Rectal smooth muscle tissue (tissue), 1 donor: ENCODE data around the gene CHRM5.

ENCODE experiments used
- H3K27ac ChIP-seq: one replicate; pipeline ENCODE4 v1.7.0; 2013; ENCODE audit warnings: low read depth, low read length, inconsistent platforms
- H3K27me3 ChIP-seq: one replicate; pipeline ENCODE4 v1.7.0; 2013; ENCODE audit warnings: low read length; ENCODE audit not compliant: control insufficient read depth, insufficient read depth
- H3K36me3 ChIP-seq: one replicate; pipeline ENCODE4 v1.7.0; 2013; ENCODE audit warnings: low read length; ENCODE audit not compliant: control insufficient read depth, insufficient read depth
- H3K4me1 ChIP-seq: one replicate; pipeline ENCODE4 v1.7.0; 2013; ENCODE audit warnings: low read length; ENCODE audit not compliant: control insufficient read depth, insufficient read depth
- H3K4me3 ChIP-seq: one replicate; pipeline ENCODE4 v1.7.0; 2013; ENCODE audit warnings: low read length
- H3K9ac ChIP-seq: one replicate; pipeline ENCODE4 v1.7.0; 2013; ENCODE audit warnings: low read length

Gene CHRM5

DNA sequence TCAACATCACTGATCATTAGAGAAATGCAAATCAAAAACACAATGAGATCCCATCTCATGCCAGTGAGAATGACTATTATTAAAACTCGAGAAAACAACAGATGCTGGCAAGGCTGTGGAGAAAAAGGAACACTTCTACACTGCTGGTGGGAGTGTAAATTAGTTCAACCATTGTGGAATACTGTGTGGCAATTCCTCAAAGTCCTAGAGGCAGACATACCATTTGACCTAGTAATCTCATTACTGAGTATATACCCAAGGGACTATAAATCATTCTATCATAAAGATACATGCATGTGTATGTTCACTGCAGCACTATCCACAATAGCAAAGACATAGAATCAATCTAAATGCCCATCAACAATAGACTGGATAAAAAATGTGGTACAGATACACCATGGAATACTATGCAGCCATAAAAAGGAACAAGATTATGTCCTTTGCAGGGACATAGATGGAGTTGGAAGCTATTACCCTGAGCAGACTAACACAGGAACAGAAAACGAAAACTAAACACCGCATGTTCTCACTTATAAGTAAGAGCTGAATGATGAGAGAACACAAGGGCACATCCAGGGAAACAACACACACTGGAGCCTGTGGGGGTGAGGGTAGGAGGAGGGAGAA, 85.9 kb downstream of the CHRM5 start:
- Histone ChIP-seq H3K27ac (no peak overlapping the region), H3K9ac (no peak overlapping the region), H3K36me3 (no peaks in the 10 kb centered on the region), H3K4me3 (no peak overlapping the region), H3K4me1 (no peaks in the 10 kb centered on the region), H3K27me3 (no peaks in the 10 kb centered on the region)

- no peak overlapping the region for H3K27ac ChIP-seq
- no peaks in the 10 kb centered on the region for H3K4me1 ChIP-seq
- H3K4me3 ChIP-seq, result no peak overlapping the region
- no peaks in the 10 kb centered on the region for H3K36me3 ChIP-seq
- no peak overlapping the region for H3K9ac ChIP-seq
- no peaks in the 10 kb centered on the region for H3K27me3 ChIP-seq
These were observed 87.7 kb downstream of the CHRM5 start for GRCh38 chr15:34055868-34056595.

DNA sequence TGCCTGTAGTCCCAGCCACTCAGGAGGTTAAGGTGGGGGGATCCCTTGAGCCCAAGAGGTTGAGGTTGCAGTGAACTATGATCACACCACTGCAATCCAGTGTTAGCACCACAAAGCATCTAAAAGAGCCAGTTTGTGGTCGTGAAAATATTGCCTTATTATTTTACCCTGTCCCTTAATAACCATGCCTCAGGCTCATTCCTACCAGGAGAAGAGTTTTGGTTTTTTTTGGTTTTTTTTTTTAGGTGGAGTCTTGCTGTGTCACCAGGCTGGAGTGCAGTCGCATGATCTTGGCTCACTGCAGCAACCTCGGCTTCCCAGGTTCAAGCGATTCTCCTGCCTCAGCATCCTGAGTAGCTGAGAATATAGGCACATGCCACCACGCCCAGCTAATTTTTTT, 88.6 kb downstream of the CHRM5 start:
- no peaks in the 10 kb centered on the region for H3K36me3 ChIP-seq
- no peak overlapping the region for H3K4me3 ChIP-seq
- no peak overlapping the region for H3K9ac ChIP-seq
- no peaks in the 10 kb centered on the region for H3K27me3 ChIP-seq
- H3K27ac ChIP-seq, result no peak overlapping the region
- H3K4me1 ChIP-seq, result no peaks in the 10 kb centered on the region

- Histone ChIP-seq H3K27ac (no peak overlapping the region), H3K9ac (no peak overlapping the region), H3K4me3 (no peak overlapping the region), H3K4me1 (no peaks in the 10 kb centered on the region), H3K36me3 (no peaks in the 10 kb centered on the region), H3K27me3 (no peaks in the 10 kb centered on the region)
These were observed 91.2 kb downstream of the CHRM5 start for GRCh38 chr15:34059476-34059875.

DNA sequence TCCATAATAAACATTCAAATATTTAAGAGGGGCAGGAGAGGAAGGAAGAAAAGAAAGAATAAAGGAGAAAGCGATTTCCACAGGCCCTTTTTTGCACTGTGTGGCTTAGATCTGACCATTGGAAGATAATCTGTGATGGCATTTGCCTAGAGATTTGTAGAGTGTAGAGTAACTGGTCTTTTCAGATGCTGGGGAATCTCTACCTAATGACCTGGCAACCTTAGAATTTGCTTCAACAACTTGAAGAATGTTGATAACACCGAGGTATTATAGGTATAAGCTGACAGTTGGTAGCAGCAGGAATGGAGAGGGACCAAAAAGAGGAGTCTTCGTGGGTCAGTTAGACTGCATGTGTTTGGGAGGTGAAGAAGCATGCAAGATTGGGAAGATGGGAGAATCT, 91.6 kb downstream of the CHRM5 start:
- Histone ChIP-seq H3K27me3 (no peaks in the 10 kb centered on the region), H3K4me3 (no peak overlapping the region), H3K36me3 (no peaks in the 10 kb centered on the region), H3K27ac (no peak overlapping the region), H3K4me1 (no peaks in the 10 kb centered on the region), H3K9ac (no peak overlapping the region)

- H3K4me1 ChIP-seq, result no peaks in the 10 kb centered on the region
- H3K4me3 ChIP-seq, result no peak overlapping the region
- H3K27me3 ChIP-seq, result no peaks in the 10 kb centered on the region
- no peak overlapping the region for H3K9ac ChIP-seq
- no peak overlapping the region for H3K27ac ChIP-seq
- H3K36me3 ChIP-seq, result no peaks in the 10 kb centered on the region
These were observed 96.1 kb downstream of the CHRM5 start for GRCh38 chr15:34064438-34064837.

- Histone ChIP-seq H3K9ac (no peak overlapping the region), H3K27ac (no peak overlapping the region)
These were observed 97.0 kb downstream of the CHRM5 start for GRCh38 chr15:34065261-34065660.

GRCh38 chr15:34065941-34066340, 97.6 kb downstream of the CHRM5 start:
- Histone ChIP-seq H3K9ac (no peak overlapping the region), H3K4me3 (no peak overlapping the region), H3K27me3 (no peaks in the 10 kb centered on the region), H3K27ac (no peak overlapping the region), H3K4me1 (no peaks in the 10 kb centered on the region), H3K36me3 (no peaks in the 10 kb centered on the region)

More at GRCh38 chr15:34065261-34065660, 97.0 kb downstream of the CHRM5 start:
- no peak overlapping the region for H3K4me3 ChIP-seq
- no peaks in the 10 kb centered on the region for H3K4me1 ChIP-seq
- no peaks in the 10 kb centered on the region for H3K36me3 ChIP-seq
- H3K27me3 ChIP-seq, result no peaks in the 10 kb centered on the region

DNA sequence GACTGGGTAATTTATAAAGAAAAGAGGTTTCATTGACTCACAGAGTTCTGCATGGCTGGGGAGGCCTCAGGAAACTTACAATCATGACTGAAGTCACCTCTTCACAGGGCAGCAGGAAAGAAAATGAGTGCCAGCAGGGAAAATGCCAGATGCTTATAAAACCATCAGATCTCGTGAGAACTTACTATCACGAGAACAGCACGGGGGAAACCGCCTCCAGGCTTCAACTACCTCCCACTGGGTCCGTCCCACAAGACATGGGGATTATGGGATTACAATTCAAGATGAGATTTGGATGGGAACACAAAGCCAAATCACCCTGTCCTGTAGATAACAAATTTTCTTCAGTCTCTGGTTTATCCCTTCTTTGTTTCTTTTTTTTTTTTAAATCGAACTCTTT, 101.7 kb downstream of the CHRM5 start:
- no peaks in the 10 kb centered on the region for H3K27me3 ChIP-seq
- no peak overlapping the region for H3K9ac ChIP-seq
- no peaks in the 10 kb centered on the region for H3K4me1 ChIP-seq
- H3K4me3 ChIP-seq, result no peak overlapping the region
- no peaks in the 10 kb centered on the region for H3K36me3 ChIP-seq
- H3K27ac ChIP-seq, result no peak overlapping the region

GRCh38 chr15:34076785-34077184, 108.5 kb downstream of the CHRM5 start:
- H3K36me3 ChIP-seq, result no peaks in the 10 kb centered on the region
- no peak overlapping the region for H3K9ac ChIP-seq
- H3K27ac ChIP-seq, result no peak overlapping the region
- no peak overlapping the region for H3K4me3 ChIP-seq
- no peaks in the 10 kb centered on the region for H3K27me3 ChIP-seq
- no peaks in the 10 kb centered on the region for H3K4me1 ChIP-seq

DNA sequence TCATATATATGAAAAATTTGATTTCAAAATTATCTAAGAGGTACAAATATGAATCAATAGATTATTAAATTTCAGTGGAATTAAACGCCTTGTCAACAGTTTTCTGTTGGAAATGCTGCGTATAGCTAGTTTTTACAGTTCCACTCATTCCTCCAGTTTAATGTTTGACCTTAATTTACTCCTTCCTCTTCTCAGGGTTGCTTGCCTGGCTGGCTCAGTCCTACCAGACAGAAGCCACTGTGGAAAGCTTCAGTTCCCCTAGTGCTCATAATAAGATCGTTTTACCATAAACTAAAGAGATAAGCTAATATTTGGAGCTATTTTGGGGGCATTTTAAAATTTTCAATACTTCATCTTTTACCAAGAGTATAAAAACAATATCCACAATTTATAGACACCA, 110.6 kb downstream of the CHRM5 start:
- Histone ChIP-seq H3K9ac (no peak overlapping the region), H3K4me1 (no peaks in the 10 kb centered on the region), H3K27ac (no peak overlapping the region), H3K36me3 (no peaks in the 10 kb centered on the region), H3K27me3 (no peaks in the 10 kb centered on the region), H3K4me3 (no peak overlapping the region)

GRCh38 chr15:34079904-34080303, 111.6 kb downstream of the CHRM5 start:
- Histone ChIP-seq H3K9ac (no peak overlapping the region), H3K36me3 (no peaks in the 10 kb centered on the region), H3K4me3 (no peak overlapping the region), H3K4me1 (no peaks in the 10 kb centered on the region), H3K27ac (no peak overlapping the region), H3K27me3 (no peaks in the 10 kb centered on the region)

- H3K4me1 ChIP-seq, result no peaks in the 10 kb centered on the region
- no peak overlapping the region for H3K9ac ChIP-seq
- no peaks in the 10 kb centered on the region for H3K27me3 ChIP-seq
- peaks cover 5% of the 10 kb centered on the region for H3K36me3 ChIP-seq
- H3K4me3 ChIP-seq, result no peak overlapping the region
- H3K27ac ChIP-seq, result no peak overlapping the region
These were observed 115.8 kb downstream of the CHRM5 start for GRCh38 chr15:34084086-34084485.
